Right atrium auricular region (tissue), 2 donors: ENCODE data around the gene WFS1. TPM values are rescaled to one million over a fixed set of nuclear protein-coding genes. Genes with fewer than 3 reads are reported as not detected.

Source experiments
- DNase-seq: peaks from one replicate; pipeline ENCODE4 v3.0.0-alpha.2; 2019; ENCODE audit warnings: low spot score
- H3K27ac ChIP-seq, 2 donors: fragments of 200-600 bp; sonication (generic); 1 replicate in 1 of 2; 2 replicates in 1 of 2; pipeline ENCODE4 v1.5.1; 2016 to 2019
- H3K27me3 ChIP-seq, 2 donors: fragments of 200-600 bp; sonication (generic); one replicate each; pipeline versions ENCODE4 v1.5.1 to v1.6.0; 2017 to 2019
- H3K36me3 ChIP-seq: fragments of 200-600 bp; sonication (generic); one replicate; pipeline ENCODE4 v1.5.1; 2016
- H3K4me1 ChIP-seq, 2 donors: fragments of 200-600 bp; sonication (generic); one replicate each; pipeline versions ENCODE4 v1.5.1 to v1.6.0; 2017 to 2019
- H3K4me3 ChIP-seq, 2 donors: fragments of 200-600 bp; sonication (generic); 1 replicate in 1 of 2; 2 replicates in 1 of 2; pipeline ENCODE4 v1.5.1; 2017 to 2019; ENCODE audit warnings: mild to moderate bottlenecking in 1 of 2, moderate library complexity in 1 of 2
- H3K9me3 ChIP-seq, 2 donors: fragments of 200-600 bp; sonication (generic); one replicate each; pipeline ENCODE4 v1.5.1; 2019
- total RNA-seq, 2 donors: library from RNA; depleted of rRNA; stranded (reverse); fragments of >200 nt; gene quantifications; one replicate each; pipeline ENCODE4 v1.1.0, GENCODE V29; 2016
- TF ChIP-seq, protein P1 (sequence below), 2 donors: fragments of 200-600 bp; sonication (generic); IDR thresholded peaks; one replicate each; pipeline ENCODE4 v1.5.1; 2019; ENCODE audit warnings: antibody characterized with exemption in 2 of 2

The WFS1 gene
- total RNA-seq, 2 donors from 2014 or later: 111 to 112 TPM

DNA sequence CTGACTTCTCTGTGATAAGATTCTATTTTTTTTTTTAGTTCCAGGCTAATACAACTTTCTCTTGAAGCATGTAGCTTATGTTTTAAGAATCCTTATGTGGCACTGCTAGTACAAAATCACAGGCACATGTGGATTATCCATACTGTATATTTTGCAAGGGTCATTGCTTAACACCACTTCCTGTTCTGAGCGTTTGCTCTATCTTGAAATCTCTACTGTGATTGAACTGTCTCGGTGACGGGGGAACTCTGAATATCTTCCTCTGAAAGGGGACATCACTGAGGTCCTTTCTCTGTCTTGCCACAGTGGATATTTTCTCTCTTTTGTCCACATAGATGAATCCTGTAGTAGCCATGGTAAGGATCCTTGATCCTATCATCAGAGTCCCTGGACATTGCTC is 2.1 kb upstream of the WFS1 start:
- no peak for DNase-seq
- no peak overlapping the region for H3K4me3 ChIP-seq
- H3K4me1 ChIP-seq: peaks cover 0 to 29% of the 10 kb centered on the region in 2 donors
- no peak overlapping the region for H3K27ac ChIP-seq
- no peaks in the 10 kb centered on the region for H3K27me3 ChIP-seq
- H3K36me3 ChIP-seq: no peaks in the 10 kb centered on the region
- H3K9me3 ChIP-seq: no peaks in the 10 kb centered on the region
- TF ChIP-seq, protein P1, sequence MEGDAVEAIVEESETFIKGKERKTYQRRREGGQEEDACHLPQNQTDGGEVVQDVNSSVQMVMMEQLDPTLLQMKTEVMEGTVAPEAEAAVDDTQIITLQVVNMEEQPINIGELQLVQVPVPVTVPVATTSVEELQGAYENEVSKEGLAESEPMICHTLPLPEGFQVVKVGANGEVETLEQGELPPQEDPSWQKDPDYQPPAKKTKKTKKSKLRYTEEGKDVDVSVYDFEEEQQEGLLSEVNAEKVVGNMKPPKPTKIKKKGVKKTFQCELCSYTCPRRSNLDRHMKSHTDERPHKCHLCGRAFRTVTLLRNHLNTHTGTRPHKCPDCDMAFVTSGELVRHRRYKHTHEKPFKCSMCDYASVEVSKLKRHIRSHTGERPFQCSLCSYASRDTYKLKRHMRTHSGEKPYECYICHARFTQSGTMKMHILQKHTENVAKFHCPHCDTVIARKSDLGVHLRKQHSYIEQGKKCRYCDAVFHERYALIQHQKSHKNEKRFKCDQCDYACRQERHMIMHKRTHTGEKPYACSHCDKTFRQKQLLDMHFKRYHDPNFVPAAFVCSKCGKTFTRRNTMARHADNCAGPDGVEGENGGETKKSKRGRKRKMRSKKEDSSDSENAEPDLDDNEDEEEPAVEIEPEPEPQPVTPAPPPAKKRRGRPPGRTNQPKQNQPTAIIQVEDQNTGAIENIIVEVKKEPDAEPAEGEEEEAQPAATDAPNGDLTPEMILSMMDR (IDR thresholded peaks at IDR 0.05): no peak

DNA sequence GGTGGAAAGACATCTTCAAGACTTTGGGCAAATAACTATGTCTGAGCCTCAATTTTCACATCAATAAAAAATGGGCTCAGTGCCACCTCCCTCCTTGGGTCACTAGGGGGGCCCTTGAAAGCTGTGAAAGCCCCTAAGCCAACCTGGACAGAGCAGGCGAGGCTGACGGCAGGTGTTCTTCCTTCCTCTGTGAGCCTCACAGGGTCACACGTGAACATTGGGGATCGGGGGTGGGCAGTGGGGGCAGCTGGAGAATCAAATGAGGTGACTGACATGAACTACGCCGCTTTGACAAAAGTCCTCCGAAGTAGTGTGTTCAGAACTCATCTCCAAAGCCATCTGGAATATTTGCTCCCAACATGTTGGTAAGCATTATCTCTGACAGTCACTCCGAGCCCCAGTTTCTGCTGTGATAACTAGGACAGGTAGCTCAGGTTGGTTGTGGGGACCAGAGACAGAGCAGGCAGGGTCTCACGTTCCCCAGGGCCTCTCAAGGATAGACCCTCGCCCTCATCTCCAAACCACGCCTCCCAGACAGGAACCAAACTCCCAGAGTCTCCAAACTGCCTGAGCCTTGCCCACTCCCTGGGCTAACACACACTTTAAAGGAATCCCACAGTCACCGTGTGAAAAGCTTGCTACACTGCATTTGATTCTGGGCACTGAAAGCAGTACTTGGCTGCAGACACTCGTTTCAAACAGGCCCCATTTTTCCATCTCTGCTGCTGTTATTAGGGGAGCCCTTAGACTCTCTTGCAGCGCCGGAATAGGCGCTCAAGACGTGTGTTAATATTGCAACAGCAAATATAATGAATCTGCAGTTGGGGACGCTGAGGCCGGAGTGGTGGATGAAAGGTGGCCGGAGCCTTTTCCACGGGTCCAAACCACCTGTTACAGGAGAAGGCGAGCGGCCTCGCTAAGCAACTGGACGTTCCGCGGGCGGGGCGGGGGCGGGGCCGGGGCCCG is 717 bp upstream of the WFS1 start:
- no peaks in the 10 kb centered on the region for H3K36me3 ChIP-seq
- H3K4me1 ChIP-seq: peaks cover 0 to 41% of the 10 kb centered on the region in 2 donors
- TF ChIP-seq, protein P1 (IDR thresholded peaks at IDR 0.05): no peak
- DNase-seq: no peak
- H3K27me3 ChIP-seq: no peaks in the 10 kb centered on the region
- peak overlapping the region; percentile 20 to 99 for H3K4me3 ChIP-seq
- peak overlapping the region in 1 of 2 donors; percentile 18 for H3K27ac ChIP-seq
- no peaks in the 10 kb centered on the region for H3K9me3 ChIP-seq

DNA sequence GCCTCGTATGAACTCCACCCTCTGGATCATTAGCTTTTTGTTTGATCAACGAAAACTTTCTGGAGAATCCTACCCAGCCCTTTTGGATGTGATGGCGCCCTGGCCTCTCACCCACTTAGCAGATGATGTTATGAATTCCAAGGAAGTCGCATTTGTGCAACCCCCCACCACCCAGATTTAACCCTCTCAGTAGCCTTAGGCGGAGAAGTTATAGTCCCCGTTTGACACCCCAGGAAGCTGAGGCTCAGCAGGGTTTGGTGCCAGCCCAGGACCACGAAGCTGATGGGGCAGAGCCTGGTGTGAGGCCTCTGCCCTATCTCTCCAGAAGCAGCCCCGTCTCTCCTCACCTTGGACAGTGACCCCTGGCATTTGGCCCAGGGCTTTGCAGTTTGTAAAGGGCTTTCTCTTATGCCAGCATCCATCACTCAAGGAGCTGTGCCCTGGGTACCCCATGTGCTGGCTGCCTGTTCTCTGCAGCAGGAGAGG is 1.0 kb downstream of the WFS1 start:
- DNase-seq: no peak
- H3K4me1 ChIP-seq: peaks cover 0 to 45% of the 10 kb centered on the region in 2 donors
- H3K9me3 ChIP-seq: no peaks in the 10 kb centered on the region
- TF ChIP-seq, protein P1 (IDR thresholded peaks at IDR 0.05): no peak
- H3K4me3 ChIP-seq: peak overlapping the region; percentile 80 to 99
- H3K27me3 ChIP-seq: no peaks in the 10 kb centered on the region
- peak overlapping the region; percentile 90 to 94 for H3K27ac ChIP-seq
- H3K36me3 ChIP-seq: no peaks in the 10 kb centered on the region

DNA sequence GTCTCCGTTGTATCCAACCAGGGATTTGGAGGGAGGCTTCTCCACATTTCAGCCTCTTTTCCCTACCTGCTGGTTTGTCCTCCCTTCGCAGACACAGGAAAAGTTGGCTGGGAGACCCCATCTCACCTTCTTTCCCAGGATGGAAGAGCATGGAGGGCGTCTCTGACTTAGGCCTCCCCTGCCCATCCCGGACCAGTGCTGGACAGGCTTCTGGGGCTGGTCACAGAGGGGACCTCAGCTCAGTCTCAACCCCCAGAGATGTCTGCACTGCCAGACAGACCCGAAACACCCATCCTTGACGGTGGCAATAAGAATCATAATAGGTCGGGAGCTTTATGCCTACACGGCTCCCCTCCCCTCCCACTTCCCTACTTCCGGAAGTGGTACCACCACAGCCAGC is 1.6 kb downstream of the WFS1 start:
- Histone ChIP-seq H3K4me1 (peaks cover 0 to 50% of the 10 kb centered on the region in 2 donors), H3K9me3 (no peaks in the 10 kb centered on the region), H3K27ac (peak overlapping the region; percentile 90 to 94), H3K27me3 (no peaks in the 10 kb centered on the region), H3K4me3 (peak overlapping the region in 1 of 2 donors; percentile 99), H3K36me3 (no peaks in the 10 kb centered on the region)
- no peak for DNase-seq
- TF ChIP-seq, protein P1 (IDR thresholded peaks at IDR 0.05): no peak

DNA sequence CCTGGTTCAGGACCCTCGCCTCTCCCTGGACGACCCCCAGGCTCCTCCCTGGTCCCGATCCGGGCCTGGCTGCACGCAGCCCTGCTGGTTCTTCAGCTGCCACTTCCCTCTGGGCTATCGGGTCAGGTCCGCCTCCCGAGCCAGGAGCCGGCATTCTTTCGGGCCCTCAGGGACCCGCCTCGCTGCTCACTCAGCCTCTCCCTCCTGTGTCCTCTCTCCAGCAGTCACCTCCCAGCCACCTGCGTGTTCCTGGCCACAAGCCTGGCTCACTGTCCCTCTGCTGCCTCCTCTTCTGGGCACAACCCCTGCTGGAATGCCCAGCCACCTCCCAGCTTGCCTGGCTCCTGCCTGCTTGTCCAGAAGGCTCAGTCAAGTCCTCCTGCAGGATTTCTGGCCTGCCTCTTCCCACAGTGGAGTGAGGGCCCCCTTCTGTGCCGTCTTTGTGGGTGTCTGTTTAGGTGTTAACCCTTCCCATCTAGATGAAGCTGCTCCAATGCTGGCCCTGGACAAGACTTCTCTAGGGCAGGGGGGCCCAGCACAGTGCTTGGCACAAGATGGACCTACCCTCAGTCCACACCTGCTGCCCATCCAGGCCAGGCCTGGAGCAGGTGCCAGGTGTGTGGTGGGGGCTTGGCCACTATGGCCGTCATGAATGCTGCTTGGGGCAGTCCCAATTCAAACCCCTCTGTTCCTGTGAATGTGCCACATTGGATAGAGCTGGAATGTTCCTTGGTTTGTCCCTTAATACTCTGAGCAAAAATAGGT is 2.2 kb downstream of the WFS1 start:
- Histone ChIP-seq H3K27ac (peak overlapping the region; percentile 90 to 94), H3K9me3 (no peaks in the 10 kb centered on the region), H3K4me1 (peaks cover 0 to 57% of the 10 kb centered on the region in 2 donors), H3K27me3 (no peaks in the 10 kb centered on the region), H3K4me3 (peak overlapping the region in 1 of 2 donors; percentile 16), H3K36me3 (no peaks in the 10 kb centered on the region)
- DNase-seq: peak; percentile 69
- TF ChIP-seq, protein P1 (IDR thresholded peaks at IDR 0.05): no peak
